K562 (cell line): ENCODE measurements around the gene TEX54. TPM values are rescaled to one million over a fixed set of nuclear protein-coding genes. Genes with fewer than 3 reads are reported as not detected.

ENCODE experiments used
- BMI1 ChIP-seq: fragments of 150-350 bp; IDR thresholded peaks from 2 replicates; pipeline ENCODE4 v1.6.1; 2014; ENCODE audit warnings: low read length
- CBX1 ChIP-seq: sonication (generic); IDR thresholded peaks from 2 replicates; pipeline ENCODE4 v1.6.1; 2016; ENCODE audit warnings: antibody characterized with exemption, low read depth, mild to moderate bottlenecking
- EHMT2 ChIP-seq: fragments of 450-650 bp; IDR thresholded peaks from 2 replicates; pipeline ENCODE4 v1.6.1; 2018; ENCODE audit warnings: antibody characterized with exemption
- FOXA1 ChIP-seq: fragments of 450-650 bp; IDR thresholded peaks from 2 replicates; pipeline ENCODE4 v1.6.1; 2016; ENCODE audit warnings: mild to moderate bottlenecking, borderline replicate concordance
- FOXJ3 ChIP-seq: sonication (generic); formaldehyde crosslinking; IDR thresholded peaks from 2 replicates; pipeline ENCODE4 v1.4.0; 2020; ENCODE audit warnings: mild to moderate bottlenecking, missing genetic modification reagents
- HMG20A ChIP-seq: fragments of 450-650 bp; formaldehyde crosslinking; conservative IDR thresholded peaks from 2 replicates; pipeline ENCODE4 v1.4.0; 2020; ENCODE audit warnings: mild to moderate bottlenecking, mixed read lengths
- JUND ChIP-seq, 2 experiments: IDR thresholded peaks; 2 replicates in 1 of 2; 3 replicates in 1 of 2; pipeline ENCODE4 v1.6.1; 2011; ENCODE audit warnings: borderline replicate concordance in 2 of 2, low read depth in 2 of 2, low read length in 2 of 2, improper control_type of control experiment in 1 of 2, missing biosample characterization in 1 of 2, missing genetic modification characterization in 1 of 2, missing genetic modification reagents in 1 of 2
- NFIC ChIP-seq: fragments of 450-650 bp; IDR thresholded peaks from 2 replicates; pipeline ENCODE4 v1.6.1; 2017; ENCODE audit warnings: mild to moderate bottlenecking, inconsistent platforms
- NUFIP1 ChIP-seq: fragments of 450-650 bp; IDR thresholded peaks from 2 replicates; pipeline ENCODE4 v1.6.1; 2018; ENCODE audit not compliant: partially characterized antibody
- RBM14 ChIP-seq: fragments of 200-400 bp; formaldehyde crosslinking; IDR thresholded peaks from 2 replicates; pipeline ENCODE4 v1.6.1; 2018; ENCODE audit warnings: low read depth, mild to moderate bottlenecking, low read length, moderate library complexity, borderline replicate concordance; ENCODE audit not compliant: insufficient read depth
- RBM25 ChIP-seq: fragments of 200-400 bp; formaldehyde crosslinking; IDR thresholded peaks from 2 replicates; pipeline ENCODE4 v1.6.1; 2018; ENCODE audit warnings: low read length, low read depth, moderate library complexity; ENCODE audit not compliant: severe bottlenecking
- ZFX ChIP-seq: sonication (generic); formaldehyde crosslinking; IDR thresholded peaks from 2 replicates; pipeline ENCODE4 v1.8.0; 2022; ENCODE audit warnings: mild to moderate bottlenecking, missing genetic modification reagents, moderate library complexity
- ZNF384 ChIP-seq: IDR thresholded peaks from 2 replicates; pipeline ENCODE4 v1.6.1; 2012; ENCODE audit warnings: low read depth, low read length, improper control_type of control experiment
- ZNF436 ChIP-seq: fragments of 250-450, 450-650 bp; sonication (Bioruptor Pico); formaldehyde crosslinking; IDR thresholded peaks from 2 replicates; pipeline ENCODE4 v1.7.0; 2020; ENCODE audit warnings: mild to moderate bottlenecking
- ZNF79 ChIP-seq: fragments of 250-450 bp; sonication (Bioruptor Pico); IDR thresholded peaks from 2 replicates; pipeline ENCODE4 v1.4.0; 2020; ENCODE audit warnings: low read depth, mild to moderate bottlenecking, moderate library complexity
- polyA plus RNA-seq, 8 experiments: library from polyadenylated mRNA; depleted of rRNA in 4 of 8; stranded (reverse) in 5 of 8; unstranded in 3 of 8; fragments of >200 nt; fragmentation: Nextera tagmentation in 2 of 8; fragmentation: Illumina TruSeq in 1 of 8; extraction: Ambion mirVana in 2 of 8; extraction: Trizol in 1 of 8; gene quantifications; 2 replicates each; pipeline versions ENCODE4 v1.2.1 to v1.2.3, GENCODE V29; 2011 to 2014; ENCODE audit warnings: inconsistent platforms in 1 of 8, missing spikeins in 1 of 8
- total RNA-seq, 7 experiments: library from RNA; depleted of rRNA in 6 of 7; stranded (reverse); fragments of >200 nt in 6 of 7; fragmentation: Illumina TruSeq in 2 of 7; extraction: Trizol in 2 of 7; gene quantifications; 2 replicates each; pipeline versions ENCODE4 v1.2.1 to v1.2.3, GENCODE V29; 2011 to 2021; ENCODE audit warnings: low replicate concordance in 1 of 7
- TF ChIP-seq, protein P1 (sequence below): fragments of 250-450 bp; sonication (Bioruptor Pico); IDR thresholded peaks from 2 replicates; pipeline ENCODE4 v1.8.0; 2022; ENCODE audit warnings: moderate library complexity, mild to moderate bottlenecking, inconsistent platforms
- TF ChIP-seq, protein P2 (sequence below), 2 experiments: fragments of 150-350 bp in 1 of 2; IDR thresholded peaks; 2 replicates each; pipeline ENCODE4 v1.6.1; 2012 to 2016; ENCODE audit warnings: low read depth in 2 of 2, low read length in 2 of 2, mild to moderate bottlenecking in 1 of 2, moderate library complexity in 1 of 2
- TF ChIP-seq, protein P3 (sequence below): fragments of 450-650 bp; IDR thresholded peaks from 2 replicates; pipeline ENCODE4 v1.6.1; 2018; ENCODE audit warnings: mild to moderate bottlenecking, low read depth; ENCODE audit not compliant: partially characterized antibody
- TF ChIP-seq, protein P4 (sequence below): sonication (generic); formaldehyde crosslinking; IDR thresholded peaks from 2 replicates; pipeline ENCODE4 v1.5.0; 2020; ENCODE audit warnings: missing genetic modification reagents

Gene TEX54
- total and polyA plus RNA-seq, 9 of the 15 experiments (the other 6 are each of a cell fraction or from before 2014, with no cell fraction given), result not detected

DNA sequence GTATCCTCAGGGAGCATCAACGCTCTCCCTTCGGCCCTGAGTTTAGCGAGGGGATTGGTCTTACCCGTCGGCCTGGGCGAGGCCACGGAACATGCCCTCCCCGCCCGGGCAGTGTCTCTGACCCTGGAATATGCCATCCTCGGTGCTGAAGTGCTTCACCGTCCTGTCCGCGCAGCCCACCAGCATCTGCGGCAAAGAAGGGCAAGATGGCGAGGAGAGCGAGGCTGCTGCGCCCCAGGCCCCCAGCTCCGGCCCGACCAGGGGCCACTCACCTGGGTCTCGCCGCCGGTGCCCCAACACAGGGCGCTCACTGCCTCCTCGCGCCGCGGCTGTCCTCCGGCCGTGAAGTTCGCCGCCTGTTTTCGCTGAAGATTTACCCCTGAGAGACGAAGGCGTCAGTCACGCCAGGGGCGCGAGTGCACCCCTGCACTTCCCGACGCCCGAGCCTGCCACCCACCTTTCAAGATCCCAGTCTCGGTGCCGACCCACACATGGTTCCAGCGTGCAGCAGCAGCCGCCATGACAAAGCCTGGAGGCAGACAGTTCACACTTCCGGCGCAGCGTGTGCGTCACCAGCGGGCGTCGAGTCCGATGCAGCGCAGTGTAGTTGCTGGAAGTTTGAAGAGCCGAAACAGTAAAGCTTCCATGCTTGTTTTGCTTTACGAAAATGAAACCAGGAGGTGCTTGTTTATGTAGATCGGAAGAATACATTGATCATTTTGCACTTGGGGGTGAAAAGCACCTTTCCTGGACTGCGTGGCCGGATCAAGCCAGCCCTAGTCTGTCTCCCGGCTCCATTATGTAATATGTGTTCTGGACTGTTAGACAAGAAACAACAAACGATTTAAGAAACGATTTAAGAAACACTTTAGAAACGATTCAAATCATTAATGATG, 6.7 kb upstream of the TEX54 start, which contains the start of gene WDR74 (continued):
- TF ChIP-seq JUND (IDR thresholded peaks at IDR 0.05; ENCODE audit: borderline replicate concordance, low read depth, low read length) (peak; percentile 72), JUND (tag; IDR thresholded peaks at IDR 0.05; ENCODE audit: borderline replicate concordance, low read depth, low read length) (peak; percentile 38; the same call in 1 of the 3 replicates), RBM25 (no peak), ZNF79 (no peak), BMI1 (no peak), CBX1 (no peak), NUFIP1 (no peak), HMG20A (CRISPR knock-in tag) (no peak), EHMT2 (no peak), ZFX (CRISPR knock-in tag) (no peak; the same call in 1 of the 2 replicates), FOXA1 (no peak), ZNF384 (0 out of 2 replicates have a peak, but pooled peaks have one; percentile 18), FOXJ3 (CRISPR knock-in tag) (no peak), RBM14 (0 out of 2 replicates have a peak, but pooled peaks have one; percentile 57), ZNF436 (CRISPR knock-in tag) (no peak), NFIC (0 out of 2 replicates have a peak, but pooled peaks have one; percentile 14)
- TF ChIP-seq, protein P1, sequence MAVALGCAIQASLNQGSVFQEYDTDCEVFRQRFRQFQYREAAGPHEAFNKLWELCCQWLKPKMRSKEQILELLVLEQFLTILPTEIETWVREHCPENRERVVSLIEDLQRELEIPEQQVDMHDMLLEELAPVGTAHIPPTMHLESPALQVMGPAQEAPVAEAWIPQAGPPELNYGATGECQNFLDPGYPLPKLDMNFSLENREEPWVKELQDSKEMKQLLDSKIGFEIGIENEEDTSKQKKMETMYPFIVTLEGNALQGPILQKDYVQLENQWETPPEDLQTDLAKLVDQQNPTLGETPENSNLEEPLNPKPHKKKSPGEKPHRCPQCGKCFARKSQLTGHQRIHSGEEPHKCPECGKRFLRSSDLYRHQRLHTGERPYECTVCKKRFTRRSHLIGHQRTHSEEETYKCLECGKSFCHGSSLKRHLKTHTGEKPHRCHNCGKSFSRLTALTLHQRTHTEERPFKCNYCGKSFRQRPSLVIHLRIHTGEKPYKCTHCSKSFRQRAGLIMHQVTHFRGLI (CRISPR knock-in tag), result no peak
- TF ChIP-seq, protein P2, sequence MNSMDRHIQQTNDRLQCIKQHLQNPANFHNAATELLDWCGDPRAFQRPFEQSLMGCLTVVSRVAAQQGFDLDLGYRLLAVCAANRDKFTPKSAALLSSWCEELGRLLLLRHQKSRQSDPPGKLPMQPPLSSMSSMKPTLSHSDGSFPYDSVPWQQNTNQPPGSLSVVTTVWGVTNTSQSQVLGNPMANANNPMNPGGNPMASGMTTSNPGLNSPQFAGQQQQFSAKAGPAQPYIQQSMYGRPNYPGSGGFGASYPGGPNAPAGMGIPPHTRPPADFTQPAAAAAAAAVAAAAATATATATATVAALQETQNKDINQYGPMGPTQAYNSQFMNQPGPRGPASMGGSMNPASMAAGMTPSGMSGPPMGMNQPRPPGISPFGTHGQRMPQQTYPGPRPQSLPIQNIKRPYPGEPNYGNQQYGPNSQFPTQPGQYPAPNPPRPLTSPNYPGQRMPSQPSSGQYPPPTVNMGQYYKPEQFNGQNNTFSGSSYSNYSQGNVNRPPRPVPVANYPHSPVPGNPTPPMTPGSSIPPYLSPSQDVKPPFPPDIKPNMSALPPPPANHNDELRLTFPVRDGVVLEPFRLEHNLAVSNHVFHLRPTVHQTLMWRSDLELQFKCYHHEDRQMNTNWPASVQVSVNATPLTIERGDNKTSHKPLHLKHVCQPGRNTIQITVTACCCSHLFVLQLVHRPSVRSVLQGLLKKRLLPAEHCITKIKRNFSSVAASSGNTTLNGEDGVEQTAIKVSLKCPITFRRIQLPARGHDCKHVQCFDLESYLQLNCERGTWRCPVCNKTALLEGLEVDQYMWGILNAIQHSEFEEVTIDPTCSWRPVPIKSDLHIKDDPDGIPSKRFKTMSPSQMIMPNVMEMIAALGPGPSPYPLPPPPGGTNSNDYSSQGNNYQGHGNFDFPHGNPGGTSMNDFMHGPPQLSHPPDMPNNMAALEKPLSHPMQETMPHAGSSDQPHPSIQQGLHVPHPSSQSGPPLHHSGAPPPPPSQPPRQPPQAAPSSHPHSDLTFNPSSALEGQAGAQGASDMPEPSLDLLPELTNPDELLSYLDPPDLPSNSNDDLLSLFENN (IDR thresholded peaks at IDR 0.05; ENCODE audit: low read depth in 2 of 2, low read length in 2 of 2), result peak in 1 of 2 experiments; percentile 61; a peak in 1 of 4 replicates
- TF ChIP-seq, protein P3, sequence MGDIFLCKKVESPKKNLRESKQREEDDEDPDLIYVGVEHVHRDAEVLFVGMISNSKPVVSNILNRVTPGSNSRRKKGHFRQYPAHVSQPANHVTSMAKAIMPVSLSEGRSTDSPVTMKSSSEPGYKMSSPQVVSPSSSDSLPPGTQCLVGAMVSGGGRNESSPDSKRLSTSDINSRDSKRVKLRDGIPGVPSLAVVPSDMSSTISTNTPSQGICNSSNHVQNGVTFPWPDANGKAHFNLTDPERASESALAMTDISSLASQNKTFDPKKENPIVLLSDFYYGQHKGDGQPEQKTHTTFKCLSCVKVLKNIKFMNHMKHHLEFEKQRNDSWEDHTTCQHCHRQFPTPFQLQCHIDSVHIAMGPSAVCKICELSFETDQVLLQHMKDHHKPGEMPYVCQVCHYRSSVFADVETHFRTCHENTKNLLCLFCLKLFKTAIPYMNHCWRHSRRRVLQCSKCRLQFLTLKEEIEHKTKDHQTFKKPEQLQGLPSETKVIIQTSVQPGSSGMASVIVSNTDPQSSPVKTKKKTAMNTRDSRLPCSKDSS, result no peak
- TF ChIP-seq, protein P4, sequence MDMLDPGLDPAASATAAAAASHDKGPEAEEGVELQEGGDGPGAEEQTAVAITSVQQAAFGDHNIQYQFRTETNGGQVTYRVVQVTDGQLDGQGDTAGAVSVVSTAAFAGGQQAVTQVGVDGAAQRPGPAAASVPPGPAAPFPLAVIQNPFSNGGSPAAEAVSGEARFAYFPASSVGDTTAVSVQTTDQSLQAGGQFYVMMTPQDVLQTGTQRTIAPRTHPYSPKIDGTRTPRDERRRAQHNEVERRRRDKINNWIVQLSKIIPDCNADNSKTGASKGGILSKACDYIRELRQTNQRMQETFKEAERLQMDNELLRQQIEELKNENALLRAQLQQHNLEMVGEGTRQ (CRISPR knock-in tag), result no peak
